ENCODE measurements around the gene MID1.

The MID1 gene

GRCh38 chrX:10620121-10620699, at the start of gene MID1:
Gene MID1 (minus strand): TSS chrX:10620585. CDS start chrX:10567547, 53,038 bp downstream.
- H3K9me3 ChIP-seq (ENCODE audit: control insufficient read depth in 1 of 2, low read length in 2 of 2), result no peaks in the 10 kb centered on the region

GRCh38 chrX:10667143-10667542, 46.8 kb upstream of the MID1 start:
- Histone ChIP-seq H3K36me3 (ENCODE audit: control insufficient read depth in 1 of 2, insufficient read depth in 2 of 2, low read length in 2 of 2) (no peaks in the 10 kb centered on the region), H3K4me3 (ENCODE audit: low read depth in 1 of 2, low read length in 2 of 2) (no peak overlapping the region), H3K27me3 (ENCODE audit: low read depth, low read length) (no peaks in the 10 kb centered on the region), H3K4me1 (ENCODE audit: control insufficient read depth in 1 of 2, insufficient read depth in 2 of 2, low read length in 2 of 2) (no peaks in the 10 kb centered on the region), H3K9me3 (ENCODE audit: control insufficient read depth in 1 of 2, low read length in 2 of 2) (no peaks in the 10 kb centered on the region), H3K27ac (ENCODE audit: low read length) (no peak overlapping the region)

More at GRCh38 chrX:10620121-10620699, at the start of gene MID1:
- Histone ChIP-seq H3K36me3 (ENCODE audit: control insufficient read depth in 1 of 2, insufficient read depth in 2 of 2, low read length in 2 of 2) (no peaks in the 10 kb centered on the region), H3K4me1 (ENCODE audit: control insufficient read depth in 1 of 2, insufficient read depth in 2 of 2, low read length in 2 of 2) (peaks cover 0 to 8% of the 10 kb centered on the region in 2 donors), H3K4me3 (ENCODE audit: low read depth in 1 of 2, low read length in 2 of 2) (peak within 1 kb of the TSS; percentile 74 to 76), H3K27ac (ENCODE audit: low read length) (peak within 1 kb of the TSS; percentile 89), H3K27me3 (ENCODE audit: low read depth, low read length) (no peaks in the 10 kb centered on the region)

GRCh38 chrX:10666102-10666501, 45.7 kb upstream of the MID1 start:
- H3K4me1 ChIP-seq (ENCODE audit: control insufficient read depth in 1 of 2, insufficient read depth in 2 of 2, low read length in 2 of 2), result no peaks in the 10 kb centered on the region
- H3K36me3 ChIP-seq (ENCODE audit: control insufficient read depth in 1 of 2, insufficient read depth in 2 of 2, low read length in 2 of 2), result no peaks in the 10 kb centered on the region
- no peak overlapping the region for H3K27ac ChIP-seq (ENCODE audit: low read length)
- no peaks in the 10 kb centered on the region for H3K27me3 ChIP-seq (ENCODE audit: low read depth, low read length)
- no peak overlapping the region for H3K4me3 ChIP-seq (ENCODE audit: low read depth in 1 of 2, low read length in 2 of 2)
- H3K9me3 ChIP-seq (ENCODE audit: control insufficient read depth in 1 of 2, low read length in 2 of 2), result no peaks in the 10 kb centered on the region

- no peaks in the 10 kb centered on the region for H3K36me3 ChIP-seq (ENCODE audit: control insufficient read depth in 1 of 2, insufficient read depth in 2 of 2, low read length in 2 of 2)
These were observed 45.3 kb upstream of the MID1 start for GRCh38 chrX:10665681-10666080.

GRCh38 chrX:10660171-10660570, 39.8 kb upstream of the MID1 start:
- Histone ChIP-seq H3K27ac (ENCODE audit: low read length) (no peak overlapping the region), H3K36me3 (ENCODE audit: control insufficient read depth in 1 of 2, insufficient read depth in 2 of 2, low read length in 2 of 2) (no peaks in the 10 kb centered on the region), H3K4me3 (ENCODE audit: low read depth in 1 of 2, low read length in 2 of 2) (no peak overlapping the region), H3K9me3 (ENCODE audit: control insufficient read depth in 1 of 2, low read length in 2 of 2) (no peaks in the 10 kb centered on the region), H3K4me1 (ENCODE audit: control insufficient read depth in 1 of 2, insufficient read depth in 2 of 2, low read length in 2 of 2) (no peaks in the 10 kb centered on the region), H3K27me3 (ENCODE audit: low read depth, low read length) (no peaks in the 10 kb centered on the region)

More at GRCh38 chrX:10665681-10666080, 45.3 kb upstream of the MID1 start:
- H3K27me3 ChIP-seq (ENCODE audit: low read depth, low read length), result no peaks in the 10 kb centered on the region
- no peaks in the 10 kb centered on the region for H3K4me1 ChIP-seq (ENCODE audit: control insufficient read depth in 1 of 2, insufficient read depth in 2 of 2, low read length in 2 of 2)
- H3K4me3 ChIP-seq (ENCODE audit: low read depth in 1 of 2, low read length in 2 of 2), result no peak overlapping the region
- no peak overlapping the region for H3K27ac ChIP-seq (ENCODE audit: low read length)
- H3K9me3 ChIP-seq (ENCODE audit: control insufficient read depth in 1 of 2, low read length in 2 of 2), result no peaks in the 10 kb centered on the region

- Histone ChIP-seq H3K9me3 (ENCODE audit: control insufficient read depth in 1 of 2, low read length in 2 of 2) (no peaks in the 10 kb centered on the region), H3K4me3 (ENCODE audit: low read depth in 1 of 2, low read length in 2 of 2) (no peak overlapping the region), H3K27ac (ENCODE audit: low read length) (no peak overlapping the region), H3K4me1 (ENCODE audit: control insufficient read depth in 1 of 2, insufficient read depth in 2 of 2, low read length in 2 of 2) (no peaks in the 10 kb centered on the region), H3K36me3 (ENCODE audit: control insufficient read depth in 1 of 2, insufficient read depth in 2 of 2, low read length in 2 of 2) (no peaks in the 10 kb centered on the region), H3K27me3 (ENCODE audit: low read depth, low read length) (no peaks in the 10 kb centered on the region)
These were observed 35.8 kb upstream of the MID1 start for GRCh38 chrX:10656214-10656613.

GRCh38 chrX:10654960-10655359, 34.6 kb upstream of the MID1 start:
- H3K4me3 ChIP-seq (ENCODE audit: low read depth in 1 of 2, low read length in 2 of 2), result no peak overlapping the region
- no peaks in the 10 kb centered on the region for H3K27me3 ChIP-seq (ENCODE audit: low read depth, low read length)
- no peaks in the 10 kb centered on the region for H3K4me1 ChIP-seq (ENCODE audit: control insufficient read depth in 1 of 2, insufficient read depth in 2 of 2, low read length in 2 of 2)
- H3K9me3 ChIP-seq (ENCODE audit: control insufficient read depth in 1 of 2, low read length in 2 of 2), result no peaks in the 10 kb centered on the region
- H3K27ac ChIP-seq (ENCODE audit: low read length), result no peak overlapping the region
- H3K36me3 ChIP-seq (ENCODE audit: control insufficient read depth in 1 of 2, insufficient read depth in 2 of 2, low read length in 2 of 2), result no peaks in the 10 kb centered on the region

- no peaks in the 10 kb centered on the region for H3K4me1 ChIP-seq (ENCODE audit: control insufficient read depth in 1 of 2, insufficient read depth in 2 of 2, low read length in 2 of 2)
- H3K27ac ChIP-seq (ENCODE audit: low read length), result no peak overlapping the region
- no peak overlapping the region for H3K4me3 ChIP-seq (ENCODE audit: low read depth in 1 of 2, low read length in 2 of 2)
- no peaks in the 10 kb centered on the region for H3K27me3 ChIP-seq (ENCODE audit: low read depth, low read length)
- no peaks in the 10 kb centered on the region for H3K9me3 ChIP-seq (ENCODE audit: control insufficient read depth in 1 of 2, low read length in 2 of 2)
- no peaks in the 10 kb centered on the region for H3K36me3 ChIP-seq (ENCODE audit: control insufficient read depth in 1 of 2, insufficient read depth in 2 of 2, low read length in 2 of 2)
These were observed 32.9 kb upstream of the MID1 start for GRCh38 chrX:10653302-10653701.

GRCh38 chrX:10649265-10649664, 28.9 kb upstream of the MID1 start:
- Histone ChIP-seq H3K9me3 (ENCODE audit: control insufficient read depth in 1 of 2, low read length in 2 of 2) (no peaks in the 10 kb centered on the region), H3K4me3 (ENCODE audit: low read depth in 1 of 2, low read length in 2 of 2) (no peak overlapping the region), H3K36me3 (ENCODE audit: control insufficient read depth in 1 of 2, insufficient read depth in 2 of 2, low read length in 2 of 2) (no peaks in the 10 kb centered on the region), H3K27me3 (ENCODE audit: low read depth, low read length) (no peaks in the 10 kb centered on the region), H3K27ac (ENCODE audit: low read length) (no peak overlapping the region), H3K4me1 (ENCODE audit: control insufficient read depth in 1 of 2, insufficient read depth in 2 of 2, low read length in 2 of 2) (no peaks in the 10 kb centered on the region)

- Histone ChIP-seq H3K9me3 (ENCODE audit: control insufficient read depth in 1 of 2, low read length in 2 of 2) (no peaks in the 10 kb centered on the region), H3K27ac (ENCODE audit: low read length) (no peak overlapping the region), H3K27me3 (ENCODE audit: low read depth, low read length) (no peaks in the 10 kb centered on the region), H3K4me1 (ENCODE audit: control insufficient read depth in 1 of 2, insufficient read depth in 2 of 2, low read length in 2 of 2) (no peaks in the 10 kb centered on the region), H3K36me3 (ENCODE audit: control insufficient read depth in 1 of 2, insufficient read depth in 2 of 2, low read length in 2 of 2) (no peaks in the 10 kb centered on the region), H3K4me3 (ENCODE audit: low read depth in 1 of 2, low read length in 2 of 2) (no peak overlapping the region)
These were observed 28.2 kb upstream of the MID1 start for GRCh38 chrX:10648614-10649013.

- H3K27me3 ChIP-seq (ENCODE audit: low read depth, low read length), result no peaks in the 10 kb centered on the region
- H3K4me3 ChIP-seq (ENCODE audit: low read depth in 1 of 2, low read length in 2 of 2), result no peak overlapping the region
- no peaks in the 10 kb centered on the region for H3K9me3 ChIP-seq (ENCODE audit: control insufficient read depth in 1 of 2, low read length in 2 of 2)
- H3K36me3 ChIP-seq (ENCODE audit: control insufficient read depth in 1 of 2, insufficient read depth in 2 of 2, low read length in 2 of 2), result no peaks in the 10 kb centered on the region
- no peaks in the 10 kb centered on the region for H3K4me1 ChIP-seq (ENCODE audit: control insufficient read depth in 1 of 2, insufficient read depth in 2 of 2, low read length in 2 of 2)
- no peak overlapping the region for H3K27ac ChIP-seq (ENCODE audit: low read length)
These were observed 16.5 kb upstream of the MID1 start for GRCh38 chrX:10636851-10637250.

- Histone ChIP-seq H3K9me3 (ENCODE audit: control insufficient read depth in 1 of 2, low read length in 2 of 2) (no peaks in the 10 kb centered on the region), H3K27me3 (ENCODE audit: low read depth, low read length) (no peaks in the 10 kb centered on the region), H3K27ac (ENCODE audit: low read length) (peak overlapping the region; percentile 58), H3K36me3 (ENCODE audit: control insufficient read depth in 1 of 2, insufficient read depth in 2 of 2, low read length in 2 of 2) (no peaks in the 10 kb centered on the region), H3K4me3 (ENCODE audit: low read depth in 1 of 2, low read length in 2 of 2) (no peak overlapping the region), H3K4me1 (ENCODE audit: control insufficient read depth in 1 of 2, insufficient read depth in 2 of 2, low read length in 2 of 2) (no peaks in the 10 kb centered on the region)
These were observed 16.0 kb upstream of the MID1 start for GRCh38 chrX:10636337-10636736.

Data from muscle layer of duodenum (tissue), 2 donors.